Measurements from ENCODE around the gene SLU7.

SLU7 gene

DNA sequence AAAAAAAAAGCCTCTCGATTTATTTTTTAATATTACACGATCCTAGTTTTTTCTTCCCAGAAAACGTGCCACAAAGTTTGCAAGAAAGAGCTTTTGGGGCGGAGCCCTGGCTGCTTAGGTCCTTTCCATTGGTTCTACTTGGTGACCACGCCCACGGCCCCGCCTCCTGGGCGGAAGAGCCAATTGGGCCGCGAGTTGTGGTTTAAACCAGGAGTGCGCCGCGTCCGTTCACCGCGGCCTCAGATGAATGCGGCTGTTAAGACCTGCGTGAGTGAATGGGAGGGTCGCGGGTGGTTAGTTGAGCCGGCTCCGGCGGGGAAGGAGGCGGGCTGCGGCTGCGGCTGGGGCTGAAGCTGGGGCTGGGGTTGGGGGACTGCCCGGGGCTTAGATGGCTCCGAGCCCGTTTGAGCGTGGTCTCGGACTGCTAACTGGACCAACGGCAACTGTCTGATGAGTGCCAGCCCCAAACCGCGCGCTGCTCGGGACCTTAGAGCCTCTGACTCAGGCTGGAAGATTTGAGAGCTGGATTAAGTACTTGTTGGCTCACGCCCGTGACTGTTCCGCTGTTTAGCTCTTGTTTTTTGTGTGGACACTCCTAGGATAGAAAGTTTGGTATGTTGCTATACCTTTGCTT is 2.9 kb upstream of the SLU7 start, which contains the start of gene PTTG1:
Gene PTTG1, plus strand, starts transcription at position 231 of the 634 bp plus-strand sequence. CDS start 458 bp downstream, outside the sequence.
- peak; percentile 78 to 99 (median 89) for DNase-seq
- intact Hi-C loops (cut with DNase I) = no loop called here

GRCh38 chr5:160420331-160420610 is 1.4 kb upstream of the SLU7 start:
- intact Hi-C loops (cut with DNase I) = no loop called here
- DNase-seq = no peak

DNA sequence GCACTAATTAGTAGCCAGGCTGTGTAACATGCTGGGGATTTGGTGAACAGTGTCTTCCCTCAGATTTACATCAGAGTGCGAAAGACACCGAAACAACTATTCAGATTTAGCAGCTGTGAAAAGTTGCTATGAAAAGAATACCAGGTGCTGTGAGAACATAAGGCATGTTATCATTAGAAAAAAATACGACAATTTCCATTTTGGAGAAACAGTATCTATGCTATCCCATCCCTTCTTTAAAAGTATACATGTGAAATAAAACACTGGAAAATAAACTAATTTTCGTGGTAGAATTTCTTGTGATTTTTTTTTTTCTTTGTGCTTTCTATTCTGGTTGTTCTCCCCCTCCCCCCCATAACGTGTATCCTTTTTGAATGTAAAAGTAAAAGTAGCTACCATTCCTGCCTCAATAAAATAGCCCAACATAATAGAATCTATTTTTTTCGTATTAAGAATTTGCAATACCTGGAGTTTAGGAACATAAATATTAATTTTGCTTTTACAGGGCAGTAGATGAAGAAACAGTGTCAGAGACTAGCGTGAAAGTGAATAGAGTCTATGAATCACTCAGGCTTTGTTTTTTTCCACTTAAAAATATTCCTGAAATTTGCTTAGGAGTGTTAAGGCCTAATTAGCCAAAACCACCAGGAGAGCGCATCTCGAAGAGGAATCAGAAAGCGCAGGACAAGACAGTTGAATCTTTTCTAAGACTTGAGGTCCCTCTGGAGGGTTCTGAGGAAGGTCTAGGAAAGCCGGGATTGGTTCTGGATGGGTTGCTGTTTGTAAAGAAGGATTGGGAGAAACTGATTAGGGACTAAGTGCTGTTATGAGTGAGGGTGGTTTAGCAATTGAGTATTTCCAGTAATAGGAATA is 813 bp upstream of the SLU7 start:
- intact Hi-C loops (cut with DNase I) = loop anchor here (2.0 kb wide), 1 partner anchor 19 kb away; the partner anchor contains the start of gene FAM200C
- DNase-seq = no peak

GRCh38 chr5:160399402-160400353 is 19.2 kb downstream of the SLU7 start, which contains the start of gene FAM200C:
FAM200C (minus strand) TSS chr5:160400054; CDS start chr5:160395490, 4,564 bp downstream.
- intact Hi-C loops (cut with DNase I) = loop anchor here (2.0 kb wide), 1 partner anchor 19 kb away; the partner anchor contains the start of gene SLU7
- peak; percentile 88 to 99 (median 91) for DNase-seq

GRCh38 chr5:160398806-160399205 is 20.1 kb downstream of the SLU7 start:
- no peak for DNase-seq
- intact Hi-C loops (cut with DNase I) = no loop called here

GRCh38 chr5:160397492-160397891 is 21.4 kb downstream of the SLU7 start:
- intact Hi-C loops (cut with DNase I) = no loop called here

GRCh38 chr5:160395111-160395510 is 23.8 kb downstream of the SLU7 start:
- no peak for DNase-seq
- intact Hi-C loops (cut with DNase I) = no loop called here

More at GRCh38 chr5:160397492-160397891, 21.4 kb downstream of the SLU7 start:
- no peak for DNase-seq

- intact Hi-C loops (cut with DNase I) = loop anchor here (2.0 to 5.0 kb wide), 2 partner anchors 194 to 370 kb away; no protein-coding TSS in a partner anchor
- DNase-seq = no peak
Measured at GRCh38 chr5:160390787-160391696, 27.8 kb downstream of the SLU7 start.

GRCh38 chr5:160387445-160387844 is 31.4 kb downstream of the SLU7 start:
- intact Hi-C loops (cut with DNase I) = no loop called here

DNA sequence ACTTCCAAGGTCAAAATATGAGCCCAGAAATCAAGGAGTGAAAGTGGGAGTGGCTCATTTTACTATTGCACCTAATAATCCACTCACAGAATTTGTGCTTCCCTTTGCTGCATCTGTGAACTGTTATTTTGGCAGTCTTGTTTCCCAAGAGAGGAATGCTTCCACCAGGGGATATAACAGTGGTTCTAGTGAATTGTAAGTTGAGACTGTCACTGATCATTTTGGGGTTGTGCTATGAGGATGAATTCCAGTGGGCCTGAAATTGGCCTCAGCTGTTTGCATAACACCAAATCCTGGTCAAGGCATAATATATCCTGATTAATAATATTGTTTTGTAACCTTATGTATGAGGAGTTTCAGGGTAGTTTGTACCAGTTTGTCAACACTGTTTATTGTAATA is 33.4 kb downstream of the SLU7 start:
- intact Hi-C loops (cut with DNase I) = no loop called here
- no peak for DNase-seq

More at GRCh38 chr5:160387445-160387844, 31.4 kb downstream of the SLU7 start:
- DNase-seq = no peak

GRCh38 chr5:160384681-160385080 is 34.2 kb downstream of the SLU7 start:
- no peak for DNase-seq
- intact Hi-C loops (cut with DNase I) = no loop called here

- DNase-seq = no peak
- intact Hi-C loops (cut with DNase I) = no loop called here
Measured at GRCh38 chr5:160382346-160382745, 36.5 kb downstream of the SLU7 start.

DNA sequence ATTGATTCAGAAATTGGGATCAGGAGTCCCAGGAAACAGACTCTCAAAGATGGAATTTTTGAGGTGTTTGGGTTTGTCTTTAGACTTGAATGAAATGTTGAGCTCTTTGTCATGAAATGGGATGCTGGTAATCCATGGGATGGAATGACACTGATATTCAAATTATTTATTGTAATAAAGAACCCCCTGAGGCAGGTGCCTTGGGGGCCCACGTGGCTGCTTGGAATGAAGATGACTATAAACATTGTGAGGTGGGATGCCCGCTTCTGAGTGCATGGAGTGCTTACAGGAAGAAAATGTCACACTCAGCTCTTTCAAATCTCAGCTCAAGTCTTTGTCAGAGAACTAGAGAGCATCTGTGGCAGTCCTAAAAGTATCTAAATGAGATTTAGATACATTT is 38.8 kb downstream of the SLU7 start:
- DNase-seq = no peak
- intact Hi-C loops (cut with DNase I) = no loop called here

- intact Hi-C loops (cut with DNase I) = no loop called here
- DNase-seq = no peak
Measured at GRCh38 chr5:160379511-160379910, 39.4 kb downstream of the SLU7 start.

- DNase-seq = no peak
- intact Hi-C loops (cut with DNase I) = no loop called here
Measured at GRCh38 chr5:160378330-160378729, 40.6 kb downstream of the SLU7 start.

GRCh38 chr5:160377651-160378050 is 41.2 kb downstream of the SLU7 start:
- intact Hi-C loops (cut with DNase I) = no loop called here
- no peak for DNase-seq

DNA sequence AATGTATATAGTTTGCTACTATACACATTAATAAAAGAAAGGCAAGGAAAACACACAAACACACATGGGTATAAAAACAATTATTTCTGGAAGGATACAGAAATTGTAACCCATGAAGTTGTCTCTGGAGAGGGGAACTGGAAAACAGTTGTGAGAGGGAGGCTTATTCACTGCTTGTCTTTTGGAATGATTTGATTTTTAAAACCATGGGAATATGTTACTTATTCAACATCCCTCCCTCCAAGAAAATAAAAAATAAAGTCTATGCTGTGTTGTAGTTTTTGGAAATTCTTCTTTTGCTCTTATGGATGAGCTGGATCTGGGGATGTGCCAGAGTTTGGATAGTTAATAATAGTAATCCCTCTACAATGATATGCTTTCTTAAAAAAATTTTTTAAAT is 42.5 kb downstream of the SLU7 start:
- intact Hi-C loops (cut with DNase I) = no loop called here
- DNase-seq = no peak

- no peak for DNase-seq
Measured at GRCh38 chr5:160375701-160376100, 43.2 kb downstream of the SLU7 start.

DNA sequence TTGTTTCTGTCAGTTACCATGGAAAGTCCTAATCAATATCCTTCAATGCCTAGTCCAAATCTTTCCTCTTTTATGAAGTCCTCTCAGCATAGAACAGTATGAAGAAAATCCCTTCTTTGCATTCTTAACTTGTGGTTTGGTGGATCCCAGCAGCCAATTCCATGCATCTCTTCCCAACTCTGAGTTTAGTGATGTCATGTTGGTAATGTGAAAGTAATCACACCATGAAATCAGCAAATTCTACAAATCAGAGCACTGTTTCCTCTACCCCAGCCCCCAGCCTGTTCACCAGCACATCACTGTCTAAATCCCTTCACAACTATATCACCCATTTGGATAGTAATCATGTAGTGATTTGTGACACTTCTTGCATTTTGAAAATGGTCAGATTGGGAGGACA is 43.7 kb downstream of the SLU7 start:
- intact Hi-C loops (cut with DNase I) = no loop called here
- DNase-seq = no peak

More at GRCh38 chr5:160375701-160376100, 43.2 kb downstream of the SLU7 start:
- intact Hi-C loops (cut with DNase I) = no loop called here
